Panc1 (cell line): ENCODE results near the gene ACOXL. TPM values are rescaled to one million over a fixed set of nuclear protein-coding genes. Genes with fewer than 3 reads are reported as not detected.

Experiments
- ATAC-seq: fragments of 200-7000 bp; cut with Tn5 transposase; 2 replicates; pipeline ENCODE4 v1.9.1; 2020; ENCODE audit warnings: mild to moderate bottlenecking, moderate library complexity
- BruUV-seq: library from RNA; stranded (reverse); fragments of 400-500 nt; replicated peaks from 2 replicates; lab custom pipeline; 2021; lab: Mats Ljungman, UMichigan
- CTCF ChIA-PET: fragments of 300-600 bp; sonication (Branson Sonifier 250); formaldehyde crosslinking; loops from one replicate; lab custom pipeline; 2022; ENCODE audit warnings: antibody characterized with exemption; lab: Charles Lee
- POLR2A ChIA-PET: fragments of 300-600 bp; sonication (Branson Sonifier 250); formaldehyde crosslinking; loops from one replicate; lab custom pipeline; 2022; ENCODE audit warnings: antibody characterized with exemption; lab: Charles Lee
- DNase-seq: peaks from one replicate; pipeline ENCODE4 v3.0.0-alpha.2; 2010; ENCODE audit warnings: low read depth, low spot score
- H3K27ac ChIP-seq: 2 replicates; pipeline ENCODE4 v1.5.1; 2011; ENCODE audit warnings: mild to moderate bottlenecking, low read length, inconsistent platforms
- H3K27me3 ChIP-seq: fragments of 200-500 bp; sonication (Bioruptor generic); 2 replicates; pipeline ENCODE4 v1.6.0; 2014; ENCODE audit warnings: low read length, inconsistent platforms; ENCODE audit not compliant: control insufficient read depth, insufficient read depth
- H3K36me3 ChIP-seq: fragments of 200-500 bp; sonication (Bioruptor generic); 2 replicates; pipeline ENCODE4 v1.5.1; 2014; ENCODE audit warnings: inconsistent platforms, mild to moderate bottlenecking, low read length, moderate library complexity; ENCODE audit not compliant: control insufficient read depth, insufficient read depth
- H3K4me1 ChIP-seq: 2 replicates; pipeline ENCODE4 v1.5.1; 2011; ENCODE audit warnings: inconsistent platforms, mild to moderate bottlenecking, low read length, moderate library complexity; ENCODE audit not compliant: control insufficient read depth, insufficient read depth
- H3K4me3 ChIP-seq, 2 experiments: 2 replicates each; pipeline ENCODE4 v1.5.1; 2011 to 2012; ENCODE audit warnings: low read depth in 2 of 2, low read length in 2 of 2, mild to moderate bottlenecking in 2 of 2, inconsistent platforms in 1 of 2, moderate library complexity in 1 of 2
- H3K9me3 ChIP-seq: fragments of 200-500 bp; sonication (Bioruptor generic); 2 replicates; pipeline ENCODE4 v1.5.1; 2014; ENCODE audit warnings: low read depth, mild to moderate bottlenecking, inconsistent platforms, low read length, moderate library complexity; ENCODE audit not compliant: control insufficient read depth, insufficient read depth
- POLR2AphosphoS5 ChIP-seq: IDR thresholded peaks from 2 replicates; pipeline ENCODE4 v1.6.1; 2012; ENCODE audit warnings: mild to moderate bottlenecking, low read depth, low read length, moderate library complexity
- SIN3A ChIP-seq: IDR thresholded peaks from 2 replicates; pipeline ENCODE4 v1.6.1; 2012; ENCODE audit warnings: low read depth, mild to moderate bottlenecking, low read length, moderate library complexity, borderline replicate concordance; ENCODE audit not compliant: insufficient read depth
- TCF7L2 ChIP-seq: IDR thresholded peaks from 2 replicates; pipeline ENCODE4 v1.6.1; 2011; ENCODE audit warnings: mild to moderate bottlenecking, low read depth, low read length, inconsistent platforms
- in situ Hi-C: cut with HindIII; loops from 2 replicates; pipeline ENCODE4 v1.10.0; 2016; ENCODE audit warnings: low sequenced_read_pairs, low pct_unique_long_range_greater_than_20kb
- intact Hi-C: fragments of 100-400 bp; cut with micrococcal nuclease; formaldehyde crosslinking; loops from one replicate; pipeline ENCODE4 v1.10.0; 2022; ENCODE audit not compliant: unreplicated experiment
- total RNA-seq: library from RNA; stranded (reverse); gene quantifications from one replicate; pipeline ENCODE4 v1.2.1, GENCODE V29; 2021; ENCODE audit not compliant: unreplicated experiment
- TF ChIP-seq, protein P1 (sequence below): fragments of 450-650 bp; IDR thresholded peaks from 2 replicates; pipeline ENCODE4 v1.5.1; 2017; ENCODE audit warnings: mild to moderate bottlenecking
- TF ChIP-seq, protein P2 (sequence below), 2 experiments: IDR thresholded peaks; 2 replicates each; pipeline ENCODE4 v1.6.1; 2011 to 2012; ENCODE audit warnings: low read depth in 2 of 2, control low read depth in 1 of 2, low read length in 1 of 2, mild to moderate bottlenecking in 1 of 2, moderate library complexity in 1 of 2; ENCODE audit not compliant: insufficient read depth in 1 of 2

ACOXL gene
- total RNA-seq, 1 experiment from 2014 or later = 4.9 TPM

DNA sequence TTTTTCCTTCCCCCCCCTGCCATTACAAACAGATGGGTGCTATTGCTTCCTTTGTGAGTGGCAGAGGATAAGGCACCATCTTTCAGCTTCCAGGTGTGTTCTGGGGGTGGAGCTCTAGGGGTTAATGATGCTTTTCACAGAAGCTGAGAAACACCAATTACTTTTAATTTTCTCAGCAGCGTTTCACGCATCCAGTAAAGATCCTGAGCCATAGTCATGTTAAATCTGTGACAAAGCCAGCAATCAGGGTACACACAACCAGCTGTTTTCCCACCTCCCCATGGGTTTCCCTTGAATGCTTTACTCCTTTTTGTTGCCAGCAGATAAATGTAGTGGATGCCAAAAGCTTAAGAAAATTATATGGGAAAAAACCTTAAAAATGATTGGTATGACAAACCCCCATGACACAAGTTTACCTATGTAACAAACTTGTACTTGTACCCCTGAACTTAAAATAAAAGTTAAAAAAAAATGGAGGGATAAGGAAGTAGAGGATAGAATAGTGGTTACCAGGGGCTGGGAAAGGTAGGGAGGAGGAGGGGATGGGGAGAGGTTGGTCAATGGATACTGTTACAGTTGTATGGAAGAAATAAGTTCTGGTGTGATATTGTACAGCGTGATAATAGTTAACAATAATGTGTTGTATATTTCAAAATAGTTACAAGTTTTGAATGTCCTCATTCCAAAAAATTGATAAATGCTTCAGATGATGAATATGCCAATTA is 70.0 kb downstream of the ACOXL start:
- Histone ChIP-seq H3K9me3 (no peaks in the 10 kb centered on the region), H3K4me1 (no peaks in the 10 kb centered on the region), H3K27me3 (peaks cover 4% of the 10 kb centered on the region; the same call in 1 of the 2 replicates), H3K27ac (no peak overlapping the region), H3K36me3 (no peaks in the 10 kb centered on the region), H3K4me3 (no peak overlapping the region)
- ChIA-PET POLR2A (no interaction called here), CTCF (no interaction called here)
- no TSS peak for BruUV-seq
- DNase-seq = no peak
- no peak for TF ChIP-seq SIN3A
- TF ChIP-seq, protein P1, sequence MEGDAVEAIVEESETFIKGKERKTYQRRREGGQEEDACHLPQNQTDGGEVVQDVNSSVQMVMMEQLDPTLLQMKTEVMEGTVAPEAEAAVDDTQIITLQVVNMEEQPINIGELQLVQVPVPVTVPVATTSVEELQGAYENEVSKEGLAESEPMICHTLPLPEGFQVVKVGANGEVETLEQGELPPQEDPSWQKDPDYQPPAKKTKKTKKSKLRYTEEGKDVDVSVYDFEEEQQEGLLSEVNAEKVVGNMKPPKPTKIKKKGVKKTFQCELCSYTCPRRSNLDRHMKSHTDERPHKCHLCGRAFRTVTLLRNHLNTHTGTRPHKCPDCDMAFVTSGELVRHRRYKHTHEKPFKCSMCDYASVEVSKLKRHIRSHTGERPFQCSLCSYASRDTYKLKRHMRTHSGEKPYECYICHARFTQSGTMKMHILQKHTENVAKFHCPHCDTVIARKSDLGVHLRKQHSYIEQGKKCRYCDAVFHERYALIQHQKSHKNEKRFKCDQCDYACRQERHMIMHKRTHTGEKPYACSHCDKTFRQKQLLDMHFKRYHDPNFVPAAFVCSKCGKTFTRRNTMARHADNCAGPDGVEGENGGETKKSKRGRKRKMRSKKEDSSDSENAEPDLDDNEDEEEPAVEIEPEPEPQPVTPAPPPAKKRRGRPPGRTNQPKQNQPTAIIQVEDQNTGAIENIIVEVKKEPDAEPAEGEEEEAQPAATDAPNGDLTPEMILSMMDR = no peak
- no peak for TF ChIP-seq POLR2AphosphoS5
- TF ChIP-seq, protein P2, sequence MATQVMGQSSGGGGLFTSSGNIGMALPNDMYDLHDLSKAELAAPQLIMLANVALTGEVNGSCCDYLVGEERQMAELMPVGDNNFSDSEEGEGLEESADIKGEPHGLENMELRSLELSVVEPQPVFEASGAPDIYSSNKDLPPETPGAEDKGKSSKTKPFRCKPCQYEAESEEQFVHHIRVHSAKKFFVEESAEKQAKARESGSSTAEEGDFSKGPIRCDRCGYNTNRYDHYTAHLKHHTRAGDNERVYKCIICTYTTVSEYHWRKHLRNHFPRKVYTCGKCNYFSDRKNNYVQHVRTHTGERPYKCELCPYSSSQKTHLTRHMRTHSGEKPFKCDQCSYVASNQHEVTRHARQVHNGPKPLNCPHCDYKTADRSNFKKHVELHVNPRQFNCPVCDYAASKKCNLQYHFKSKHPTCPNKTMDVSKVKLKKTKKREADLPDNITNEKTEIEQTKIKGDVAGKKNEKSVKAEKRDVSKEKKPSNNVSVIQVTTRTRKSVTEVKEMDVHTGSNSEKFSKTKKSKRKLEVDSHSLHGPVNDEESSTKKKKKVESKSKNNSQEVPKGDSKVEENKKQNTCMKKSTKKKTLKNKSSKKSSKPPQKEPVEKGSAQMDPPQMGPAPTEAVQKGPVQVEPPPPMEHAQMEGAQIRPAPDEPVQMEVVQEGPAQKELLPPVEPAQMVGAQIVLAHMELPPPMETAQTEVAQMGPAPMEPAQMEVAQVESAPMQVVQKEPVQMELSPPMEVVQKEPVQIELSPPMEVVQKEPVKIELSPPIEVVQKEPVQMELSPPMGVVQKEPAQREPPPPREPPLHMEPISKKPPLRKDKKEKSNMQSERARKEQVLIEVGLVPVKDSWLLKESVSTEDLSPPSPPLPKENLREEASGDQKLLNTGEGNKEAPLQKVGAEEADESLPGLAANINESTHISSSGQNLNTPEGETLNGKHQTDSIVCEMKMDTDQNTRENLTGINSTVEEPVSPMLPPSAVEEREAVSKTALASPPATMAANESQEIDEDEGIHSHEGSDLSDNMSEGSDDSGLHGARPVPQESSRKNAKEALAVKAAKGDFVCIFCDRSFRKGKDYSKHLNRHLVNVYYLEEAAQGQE (IDR thresholded peaks at IDR 0.05; ENCODE audit: insufficient read depth in 1 of 2, low read depth in 2 of 2, low read length in 1 of 2) = no peak
- no peak for TF ChIP-seq TCF7L2
- no peak for ATAC-seq
- intact Hi-C loops = no loop called here
- in situ Hi-C loops = no loop called here

DNA sequence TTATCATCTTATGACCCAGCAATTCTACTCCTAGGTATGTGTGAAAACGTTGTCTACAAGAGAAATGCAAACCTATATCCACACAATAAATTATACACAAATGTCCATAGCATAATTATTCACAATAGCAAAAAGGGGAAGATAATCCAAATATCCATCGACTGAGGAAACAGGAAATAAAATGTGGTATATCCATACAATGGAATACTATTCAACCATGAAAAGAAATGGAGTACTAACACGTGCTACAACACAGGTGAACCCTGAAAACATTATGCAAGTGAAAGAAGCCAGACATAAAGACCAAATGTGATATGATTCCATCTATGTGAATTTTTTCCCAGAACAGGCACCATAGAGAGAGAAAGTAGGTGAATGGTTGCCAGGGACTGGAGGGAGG is 72.1 kb downstream of the ACOXL start:
- Histone ChIP-seq H3K27me3 (peaks cover 4% of the 10 kb centered on the region; the same call in 1 of the 2 replicates), H3K27ac (no peak overlapping the region), H3K4me3 (no peak overlapping the region), H3K9me3 (no peaks in the 10 kb centered on the region), H3K36me3 (no peaks in the 10 kb centered on the region), H3K4me1 (no peaks in the 10 kb centered on the region)
- in situ Hi-C loops = no loop called here
- no peak for ATAC-seq
- ChIA-PET CTCF (no interaction called here), POLR2A (no interaction called here)
- intact Hi-C loops = no loop called here
- DNase-seq = no peak
- TF ChIP-seq SIN3A (no peak), POLR2AphosphoS5 (no peak), TCF7L2 (no peak)
- TF ChIP-seq, protein P2 (IDR thresholded peaks at IDR 0.05; ENCODE audit: insufficient read depth in 1 of 2, low read depth in 2 of 2, low read length in 1 of 2) = no peak
- TF ChIP-seq, protein P1 = no peak
- no TSS peak for BruUV-seq
